Activated CD8-positive, alpha-beta memory T cell treated with anti-CD3 and anti-CD28 coated beads, Interleukin-2, amount 50 U/mL, for 24 hours (primary cell): ENCODE measurements around the gene SLC30A3.
A peak's percentile ranks its signal among the peaks of the same experiment; 100 is the strongest.

Source experiments
- DNase-seq: peaks from one replicate; pipeline ENCODE4 v3.0.0-alpha.2; 2020; ENCODE audit errors: extremely low read depth

Gene SLC30A3

DNA sequence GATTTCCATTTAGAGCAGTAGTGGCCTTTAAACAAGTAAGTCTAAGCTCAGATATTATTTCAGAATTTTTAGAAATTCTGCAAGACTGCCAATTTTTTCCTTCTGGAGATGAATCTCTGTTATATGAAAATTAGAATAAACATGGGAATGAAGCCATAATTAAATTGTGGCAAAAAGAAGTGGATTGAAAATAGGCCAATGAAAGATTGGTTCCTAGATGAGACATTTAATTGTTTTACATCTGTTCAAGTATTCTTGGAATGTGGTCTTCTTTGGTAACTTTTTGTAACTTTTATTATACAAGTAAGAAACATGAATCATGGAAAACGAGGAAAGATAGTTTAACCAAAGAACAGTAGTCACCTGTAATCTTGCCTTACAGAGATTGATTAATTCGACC, 35.3 kb downstream of the SLC30A3 start:
- DNase-seq = no peak

DNA sequence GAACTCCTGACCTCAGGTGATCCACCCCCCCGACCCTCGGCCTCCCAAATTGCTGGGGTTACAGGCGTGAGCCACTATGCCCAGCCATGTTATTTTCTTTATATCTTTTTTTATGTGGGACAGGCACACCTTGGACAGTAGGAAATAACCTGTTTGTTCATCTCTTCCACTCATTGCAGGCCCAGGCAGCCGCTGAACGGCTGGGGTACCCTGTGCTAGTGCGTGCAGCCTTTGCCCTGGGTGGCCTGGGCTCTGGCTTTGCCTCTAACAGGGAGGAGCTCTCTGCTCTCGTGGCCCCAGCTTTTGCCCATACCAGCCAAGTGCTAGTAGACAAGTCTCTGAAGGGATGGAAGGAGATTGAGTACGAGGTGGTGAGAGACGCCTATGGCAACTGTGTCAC, 37.3 kb downstream of the SLC30A3 start:
- DNase-seq = no peak

DNA sequence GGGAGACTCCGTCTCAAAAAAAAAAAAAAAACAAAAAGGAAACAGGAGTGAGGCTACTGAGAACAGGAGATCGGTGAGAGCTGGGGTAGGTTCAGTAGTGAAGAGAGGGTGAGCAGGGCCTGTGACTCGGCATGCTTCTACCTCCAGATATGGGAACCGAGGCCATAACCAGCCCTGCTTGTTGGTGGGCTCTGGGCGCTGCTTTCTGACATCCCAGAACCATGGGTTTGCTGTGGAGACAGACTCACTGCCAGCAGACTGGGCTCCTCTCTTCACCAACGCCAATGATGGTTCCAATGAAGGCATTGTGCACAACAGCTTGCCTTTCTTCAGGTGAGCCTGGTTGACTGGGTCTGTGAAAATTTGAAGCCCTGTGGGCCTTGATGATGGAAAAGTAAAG, 39.4 kb downstream of the SLC30A3 start:
- no peak for DNase-seq

DNA sequence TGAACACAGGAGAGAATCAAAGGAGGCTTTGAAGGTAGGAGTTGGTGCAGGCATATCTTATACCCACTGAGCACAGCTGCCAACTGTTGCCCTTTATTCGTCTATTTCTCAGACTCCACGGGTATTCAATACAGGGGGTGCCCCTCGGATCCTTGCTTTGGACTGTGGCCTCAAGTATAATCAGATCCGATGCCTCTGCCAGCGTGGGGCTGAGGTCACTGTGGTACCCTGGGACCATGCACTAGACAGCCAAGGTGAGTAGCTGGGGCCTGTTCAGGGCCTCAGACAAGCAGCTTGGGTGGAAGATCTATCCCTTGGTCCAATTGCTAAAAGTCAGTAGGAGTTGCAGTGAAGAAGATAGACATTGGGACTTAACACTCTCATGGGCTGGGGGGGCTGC, 40.4 kb downstream of the SLC30A3 start:
- DNase-seq = no peak

DNA sequence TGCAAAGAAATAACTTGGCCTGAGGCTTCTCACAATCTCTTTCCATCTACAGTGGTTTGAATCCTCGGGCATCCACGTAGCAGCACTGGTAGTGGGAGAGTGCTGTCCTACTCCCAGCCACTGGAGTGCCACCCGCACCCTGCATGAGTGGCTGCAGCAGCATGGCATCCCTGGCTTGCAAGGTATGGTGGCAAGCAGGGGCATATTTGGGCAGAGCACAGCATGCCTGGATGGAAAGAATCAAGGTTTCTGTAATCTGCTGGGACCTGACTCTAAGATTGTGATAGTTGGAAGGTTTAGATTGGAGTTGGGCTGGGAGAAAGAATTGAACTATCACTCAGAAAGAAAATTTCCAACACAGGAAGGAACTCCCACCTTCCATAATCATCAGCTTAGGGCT, 41.7 kb downstream of the SLC30A3 start:
- DNase-seq = no peak

DNA sequence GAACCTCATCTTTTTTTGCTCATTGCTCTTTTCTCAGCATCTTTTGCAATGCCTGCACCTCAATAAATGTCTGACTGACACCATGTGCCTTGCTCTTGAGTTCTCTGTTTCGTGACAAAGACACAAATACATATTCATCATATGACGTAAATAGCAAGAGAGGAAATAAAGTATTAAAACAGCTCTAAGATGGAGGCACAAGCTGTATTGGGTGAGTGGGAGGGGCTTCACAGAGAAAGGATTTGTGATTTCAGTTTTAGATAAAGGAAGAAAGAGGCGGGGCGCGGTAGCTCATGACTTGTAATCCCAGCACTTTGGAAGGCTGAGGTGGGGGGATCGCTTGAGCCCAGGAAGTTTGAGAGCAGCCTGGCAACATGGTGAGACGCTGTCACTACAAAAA, 42.8 kb downstream of the SLC30A3 start:
- DNase-seq = no peak

DNA sequence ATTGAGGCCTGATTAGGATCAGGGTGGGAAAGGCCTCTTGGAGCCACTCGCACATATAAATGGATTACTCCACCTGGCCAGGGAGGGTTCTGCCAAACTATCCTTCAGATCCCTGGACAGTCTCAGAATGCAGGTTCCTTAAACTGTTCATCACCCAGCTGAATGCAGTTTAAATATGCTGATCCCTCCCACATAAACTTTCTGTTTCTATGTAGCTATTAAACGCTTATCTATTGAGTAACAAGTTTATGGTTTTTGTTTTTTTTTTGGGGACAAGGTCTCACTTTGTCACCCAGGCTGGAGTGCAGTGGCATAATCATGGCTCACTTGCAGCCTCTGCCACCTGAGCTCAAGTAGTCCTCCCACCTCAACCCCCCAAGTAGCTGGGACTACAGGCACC, 43.8 kb downstream of the SLC30A3 start:
- DNase-seq = no peak

DNA sequence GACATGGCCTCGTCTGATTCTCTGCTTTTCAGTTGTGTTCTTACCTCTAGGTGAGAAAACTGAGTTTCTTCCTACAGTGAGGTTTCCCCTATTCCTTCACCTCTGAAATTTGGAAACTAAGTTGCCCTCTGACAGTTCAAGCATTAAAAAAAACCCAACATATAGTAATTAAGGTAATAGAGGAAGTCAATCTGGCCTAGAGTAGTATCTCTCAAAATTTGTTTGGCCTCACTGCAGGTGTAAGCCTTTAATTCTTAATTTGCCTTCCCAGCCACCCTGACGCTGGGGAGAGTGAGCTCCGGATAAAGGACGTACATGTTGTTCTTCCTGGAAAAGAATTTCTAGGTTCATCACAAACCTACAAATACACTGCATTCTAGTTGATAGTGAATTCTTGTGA, 44.2 kb downstream of the SLC30A3 start:
- DNase-seq = no peak

DNA sequence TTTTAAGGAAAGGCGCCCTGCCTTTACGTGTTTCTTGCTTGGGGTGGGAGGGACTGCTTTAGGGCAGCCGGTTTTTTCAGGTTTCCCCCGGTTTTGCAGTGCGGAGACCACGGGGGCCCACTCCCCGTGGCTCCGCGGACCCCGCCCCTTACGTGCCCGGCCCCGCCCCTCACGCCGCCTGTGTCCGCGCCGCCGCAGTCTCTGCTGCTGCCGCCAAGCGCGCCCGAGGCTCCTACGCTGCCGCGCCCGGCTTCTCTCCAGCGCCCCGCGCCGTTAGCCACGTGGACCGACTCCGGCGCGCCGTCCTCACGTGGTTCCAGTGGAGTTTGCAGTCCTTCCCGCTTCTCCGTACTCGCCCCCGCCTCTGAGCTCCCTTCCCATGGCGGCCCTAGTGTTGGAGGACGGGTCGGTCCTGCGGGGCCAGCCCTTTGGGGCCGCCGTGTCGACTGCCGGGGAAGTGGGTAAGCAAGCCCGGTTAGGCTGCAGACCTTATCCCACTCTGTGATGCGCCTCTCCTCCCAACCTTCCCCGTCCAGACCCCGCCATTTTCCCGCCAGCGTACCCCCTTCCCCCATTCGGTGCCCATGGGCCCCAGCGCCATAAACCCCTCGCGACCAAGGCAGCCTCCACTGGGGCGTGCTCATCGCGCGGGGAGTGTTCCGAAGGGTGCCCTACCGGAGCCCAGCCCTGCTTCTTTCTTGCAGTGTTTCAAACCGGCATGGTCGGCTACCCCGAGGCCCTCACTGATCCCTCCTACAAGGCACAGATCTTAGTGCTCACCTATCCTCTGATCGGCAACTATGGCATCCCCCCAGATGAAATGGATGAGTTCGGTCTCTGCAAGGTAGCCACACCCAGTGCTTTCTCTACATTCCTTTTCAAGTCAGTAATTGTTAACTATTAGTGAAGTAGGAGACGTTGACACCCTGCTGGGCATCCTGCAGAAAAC, 45.4 kb downstream of the SLC30A3 start, which contains the start of gene CAD:
TSS of gene CAD (plus strand) at position 197 of the 949 bp plus-strand sequence. CDS start at position 380, 183 bp downstream.
- DNase-seq = peak; percentile 70

DNA sequence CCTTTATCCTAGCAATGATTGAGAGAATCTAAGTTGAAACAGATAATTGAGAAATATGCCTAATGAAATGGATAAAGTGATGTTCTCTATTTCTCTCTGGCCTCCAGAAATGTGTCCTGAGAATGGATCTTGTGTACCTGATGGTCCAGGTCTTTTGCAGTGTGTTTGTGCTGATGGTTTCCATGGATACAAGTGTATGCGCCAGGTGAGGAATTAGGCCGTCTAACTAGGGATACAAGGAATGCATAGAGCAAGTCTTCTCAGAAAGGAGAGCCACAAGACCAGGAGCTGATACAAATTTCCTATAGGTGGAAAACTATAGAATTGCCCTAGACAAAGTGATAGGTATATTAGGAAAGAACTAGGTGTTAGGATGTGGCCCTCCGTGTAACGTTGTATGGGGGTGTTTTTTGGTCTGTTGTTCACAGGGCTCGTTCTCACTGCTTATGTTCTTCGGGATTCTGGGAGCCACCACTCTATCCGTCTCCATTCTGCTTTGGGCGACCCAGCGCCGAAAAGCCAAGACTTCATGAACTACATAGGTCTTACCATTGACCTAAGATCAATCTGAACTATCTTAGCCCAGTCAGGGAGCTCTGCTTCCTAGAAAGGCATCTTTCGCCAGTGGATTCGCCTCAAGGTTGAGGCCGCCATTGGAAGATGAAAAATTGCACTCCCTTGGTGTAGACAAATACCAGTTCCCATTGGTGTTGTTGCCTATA, 46.3 kb downstream of the SLC30A3 start:
- DNase-seq = no peak

DNA sequence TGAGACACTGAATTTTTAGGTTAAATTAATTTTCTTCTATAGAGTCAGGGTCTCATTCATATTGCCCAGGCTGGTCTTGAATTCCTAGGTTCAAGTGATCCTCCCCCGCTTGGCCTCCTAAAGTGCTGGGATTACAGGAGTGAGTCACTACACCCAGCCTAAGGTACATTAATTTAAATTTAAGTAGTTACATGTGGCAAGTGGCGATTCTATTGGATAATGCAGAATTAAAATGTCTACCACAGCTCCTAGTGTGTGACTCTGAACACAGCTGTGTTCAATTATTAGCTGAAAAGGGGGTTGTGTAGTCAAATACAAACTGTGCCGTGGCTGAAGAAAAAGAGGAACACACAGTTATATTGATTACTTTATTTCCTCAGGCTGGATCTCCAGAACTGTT, 47.9 kb downstream of the SLC30A3 start:
- DNase-seq = no peak

DNA sequence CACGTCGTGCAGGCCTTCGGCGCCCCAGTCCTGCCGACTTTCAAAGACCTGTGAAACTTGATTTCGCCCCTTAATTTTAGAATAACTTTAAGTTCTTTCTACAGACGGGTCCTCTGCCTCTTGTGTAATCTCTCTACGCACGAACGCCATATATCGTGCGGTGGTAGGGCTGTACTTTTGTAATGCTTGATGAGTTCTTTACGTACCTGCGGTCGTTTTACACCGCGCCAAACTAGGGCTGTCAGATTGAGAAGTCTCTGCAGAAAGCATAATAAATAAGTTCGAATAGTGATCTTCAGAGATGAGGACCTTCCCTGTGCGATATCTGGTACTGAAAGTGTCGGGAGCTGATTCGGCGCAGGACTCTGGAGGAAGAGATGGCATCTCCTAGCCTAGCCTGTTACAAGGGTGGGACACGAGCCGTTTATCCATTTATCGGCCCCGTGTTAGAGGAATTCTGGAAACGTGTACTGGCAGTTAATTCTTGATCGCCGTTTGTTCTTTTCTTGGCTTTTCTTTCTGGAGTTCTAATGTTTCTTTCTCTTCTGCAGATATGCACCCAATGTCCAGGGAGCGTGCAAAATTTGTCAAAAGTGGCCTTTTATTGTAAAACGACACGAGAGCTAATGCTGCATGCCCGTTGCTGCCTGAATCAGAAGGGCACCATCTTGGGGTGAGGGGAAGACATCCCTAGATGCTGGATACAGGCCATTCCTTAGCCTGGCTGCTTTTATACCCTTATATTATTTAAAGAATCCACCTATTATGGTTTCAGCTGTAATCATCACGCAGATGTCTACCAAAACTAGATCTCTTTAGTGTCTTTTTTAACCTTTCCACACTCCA, 50.0 kb downstream of the SLC30A3 start:
- DNase-seq = no peak

DNA sequence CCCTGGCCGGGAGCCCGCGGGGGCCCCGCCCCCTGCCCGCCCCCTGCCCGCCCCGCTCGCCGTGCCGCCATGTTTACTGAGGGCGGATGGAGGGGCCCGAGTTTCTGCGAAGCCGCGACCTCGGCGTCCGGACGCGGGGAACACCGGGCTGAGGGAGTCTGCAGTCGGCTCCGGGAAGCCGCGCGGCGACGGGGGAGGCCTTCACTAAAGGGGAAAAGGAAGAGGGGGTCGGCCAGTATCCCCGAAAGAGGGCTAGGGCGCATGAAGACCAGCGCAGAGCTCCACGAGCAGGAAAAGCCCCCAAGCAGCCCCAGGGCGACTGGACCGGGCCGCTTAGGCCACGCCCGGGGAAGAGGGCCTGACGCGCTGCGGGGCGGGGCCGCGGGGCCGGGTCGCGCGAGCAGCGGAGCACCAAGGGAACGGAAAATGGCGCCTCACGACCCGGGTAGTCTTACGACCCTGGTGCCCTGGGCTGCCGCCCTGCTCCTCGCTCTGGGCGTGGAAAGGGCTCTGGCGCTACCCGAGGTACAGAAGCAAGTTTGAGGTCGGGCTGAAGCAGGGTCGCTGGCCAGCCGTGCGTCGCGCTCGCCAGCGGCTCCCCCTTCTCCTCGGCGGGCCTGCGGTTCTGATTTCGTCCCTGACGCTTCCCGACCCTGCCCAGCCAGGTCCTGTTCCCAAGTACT, 50.8 kb downstream of the SLC30A3 start, which contains the start of the genes ATRAID and SLC5A6:
TSS of gene ATRAID (plus strand) at position 99 of the 683 bp plus-strand sequence. CDS start at position 427, 328 bp downstream.
TSS of gene SLC5A6 (minus strand) at position 326 of the 683 bp plus-strand sequence. CDS start 4,618 bp downstream, outside the sequence.
- DNase-seq = peak; percentile 62

DNA sequence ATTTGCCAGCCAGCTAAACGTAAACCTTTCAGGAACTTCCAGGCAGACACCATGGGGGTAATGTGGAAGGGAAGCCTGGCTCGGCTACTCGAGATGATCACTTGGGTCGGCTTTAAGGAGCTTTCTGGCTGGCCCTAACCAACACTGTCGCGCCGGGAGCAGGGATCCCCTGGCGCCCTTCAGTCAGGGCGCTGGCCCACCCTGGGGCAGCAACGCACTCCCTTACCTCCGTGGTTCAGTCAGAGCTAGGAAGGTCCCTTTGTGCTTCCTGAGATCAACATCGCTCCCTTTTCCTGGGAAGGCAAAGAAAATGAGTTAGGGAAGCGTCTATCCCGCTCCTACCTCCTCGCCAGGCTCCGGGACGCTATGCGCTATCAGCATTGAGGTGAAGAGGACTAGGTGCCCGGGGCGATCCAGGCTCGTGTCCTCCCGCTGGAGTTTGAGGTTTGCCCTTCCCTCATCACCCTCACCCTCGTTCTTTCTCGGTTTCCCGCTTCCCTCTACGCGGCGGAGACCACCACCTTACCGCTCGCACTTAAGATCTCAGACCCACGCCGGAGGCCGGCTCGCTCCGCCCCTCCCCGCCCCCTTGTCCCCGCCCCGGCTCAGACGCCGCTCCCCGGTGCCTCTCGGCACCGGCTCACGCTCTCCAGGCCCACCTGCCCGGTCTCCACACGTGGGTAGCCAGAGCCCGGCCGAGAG, 51.5 kb downstream of the SLC30A3 start:
- DNase-seq = no peak

DNA sequence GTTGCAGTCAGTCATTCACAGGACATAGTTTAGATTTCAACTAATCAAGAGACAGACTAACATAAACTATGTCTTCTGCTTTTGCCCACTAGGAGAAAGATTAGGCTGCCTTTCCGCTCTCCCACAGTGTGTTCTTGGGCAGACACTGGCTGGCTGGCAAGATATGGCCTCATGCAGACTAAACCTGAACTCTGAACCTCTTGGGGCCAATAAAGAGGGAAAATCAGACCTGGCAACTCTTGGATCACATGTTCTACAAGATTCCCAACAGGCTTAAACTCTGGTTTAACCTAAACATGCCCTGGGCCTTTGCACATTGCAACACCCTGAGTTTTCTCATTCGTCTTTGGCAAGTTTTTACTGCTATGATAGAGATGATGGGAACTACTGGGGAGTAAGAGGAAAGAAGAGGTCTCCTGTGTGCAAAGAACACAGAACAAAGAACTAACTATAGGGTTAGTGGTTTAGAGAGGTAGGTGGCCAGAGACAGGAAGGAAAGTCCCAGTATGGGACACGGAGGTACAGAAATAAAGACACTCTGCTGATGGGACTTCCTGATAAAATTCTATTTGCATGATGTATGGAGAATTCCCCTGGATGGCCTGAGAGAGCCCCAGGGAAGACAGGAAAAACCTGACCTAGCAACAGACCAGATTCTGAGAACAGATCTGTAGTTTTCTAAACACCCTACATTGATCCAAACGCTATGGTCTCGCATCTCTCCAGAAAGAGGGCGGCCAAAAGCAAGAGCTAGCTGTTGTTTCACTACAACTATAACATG, 53.0 kb downstream of the SLC30A3 start:
- no peak for DNase-seq

DNA sequence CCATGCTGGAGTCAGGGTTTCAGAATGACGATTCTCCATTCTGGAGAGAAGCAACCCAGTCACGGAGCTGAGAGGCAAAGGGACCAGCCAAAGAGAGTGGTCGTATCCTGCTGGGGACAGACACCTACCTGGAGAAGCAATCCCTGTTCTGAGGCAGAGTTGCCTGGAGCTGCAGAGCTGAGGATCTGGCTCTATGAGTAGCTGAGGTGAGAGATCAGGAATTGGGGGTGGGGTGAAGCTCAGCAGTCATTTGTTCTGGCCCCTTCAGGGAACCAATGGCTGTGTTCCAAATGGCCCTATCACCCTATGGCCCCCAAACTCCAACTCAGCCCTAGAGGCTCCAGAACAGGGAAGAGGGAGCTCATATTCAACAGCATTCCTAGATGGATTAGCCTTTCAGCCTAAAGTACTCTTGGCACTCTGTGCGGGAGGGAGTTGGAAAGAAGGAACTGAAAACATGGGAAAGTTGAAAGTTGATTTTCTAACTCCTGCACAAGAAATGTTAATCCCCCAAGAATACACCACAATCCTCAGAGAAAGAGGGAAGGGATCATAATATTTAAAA, 54.3 kb downstream of the SLC30A3 start:
- no peak for DNase-seq

DNA sequence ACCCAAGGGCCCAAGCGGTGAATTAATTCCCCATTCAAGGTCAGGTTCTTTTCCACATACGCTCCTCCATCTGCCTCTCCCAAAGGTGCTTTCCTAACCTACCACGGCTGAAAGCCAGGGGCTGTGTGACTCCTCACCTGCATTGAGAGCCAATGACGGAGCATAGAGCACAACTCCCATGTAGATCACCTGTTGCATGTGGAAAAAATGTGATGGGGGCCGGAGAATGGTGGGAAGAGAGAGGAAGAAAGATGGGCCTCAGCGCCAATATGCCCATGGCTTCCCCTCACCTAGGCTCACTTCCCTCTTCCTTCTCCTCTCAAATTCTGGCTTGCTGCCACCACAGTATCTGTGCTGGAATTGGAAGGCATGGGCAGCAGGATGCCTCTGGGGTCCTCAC, 56.5 kb downstream of the SLC30A3 start:
- DNase-seq = no peak

DNA sequence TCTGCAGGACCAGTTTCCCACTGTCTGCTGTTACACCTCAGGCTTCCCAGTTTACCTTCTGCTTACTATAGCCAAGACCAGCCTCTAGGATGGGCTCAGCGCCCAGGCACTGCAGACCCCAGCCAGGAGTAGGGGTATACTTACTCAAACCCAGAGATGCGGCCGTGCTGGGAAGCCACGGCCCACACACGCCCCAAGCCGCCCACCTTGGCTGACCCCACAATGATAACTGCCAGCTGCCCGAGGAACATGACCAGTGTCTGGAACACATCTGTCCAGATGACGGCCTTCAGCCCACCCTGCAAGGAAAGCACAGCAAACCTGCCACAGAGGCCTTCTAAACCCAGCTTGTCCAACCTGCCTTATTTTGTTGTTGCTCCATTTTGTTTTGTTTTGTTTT, 57.6 kb downstream of the SLC30A3 start:
- DNase-seq = no peak

DNA sequence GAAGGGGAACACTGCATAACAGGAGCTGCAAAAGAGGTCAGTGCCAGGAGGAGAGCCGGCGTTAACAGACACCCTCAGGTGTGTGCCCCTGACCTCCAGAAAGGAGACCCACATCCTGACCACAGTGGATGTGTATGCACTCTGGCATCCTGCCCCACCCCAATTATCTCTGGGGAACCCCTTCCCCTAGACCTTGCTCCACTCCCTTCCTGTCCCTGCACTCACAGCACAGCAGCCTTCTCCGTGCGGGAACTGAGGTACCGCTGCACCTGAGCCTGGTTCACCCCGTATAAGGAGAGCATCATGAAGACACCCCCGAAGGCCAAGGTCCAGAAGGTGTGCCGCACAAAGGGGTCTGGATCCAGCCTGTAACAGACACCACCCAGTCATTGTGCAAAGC, 58.3 kb downstream of the SLC30A3 start:
- no peak for DNase-seq
